Liver (tissue), 9 donors: Measurements from ENCODE around the gene CAPN10. TPM values are rescaled to one million over a fixed set of nuclear protein-coding genes. Genes with fewer than 3 reads are reported as not detected.

Experiments
- DNase-seq: peaks from one replicate; pipeline ENCODE4 v3.0.0-alpha.2; 2017; ENCODE audit warnings: low spot score
- H3K27ac ChIP-seq, 2 donors: one replicate each; pipeline ENCODE4 v1.7.0; 2013; ENCODE audit warnings: inconsistent platforms in 2 of 2, low read length in 2 of 2, control low read depth in 1 of 2, low read depth in 1 of 2, mild to moderate bottlenecking in 1 of 2
- H3K27me3 ChIP-seq, 4 donors: one replicate each; pipeline versions ENCODE4 v1.6.1 to v1.7.0; 2013; ENCODE audit warnings: low read length in 3 of 4, inconsistent platforms in 1 of 4, mild to moderate bottlenecking in 1 of 4, moderate library complexity in 1 of 4; ENCODE audit not compliant: control insufficient read depth in 4 of 4, insufficient read depth in 4 of 4
- H3K36me3 ChIP-seq, 4 donors: one replicate each; pipeline versions ENCODE4 v1.6.1 to v1.7.0; 2013; ENCODE audit warnings: low read length in 3 of 4, mild to moderate bottlenecking in 3 of 4, low read depth in 1 of 4, moderate library complexity in 1 of 4; ENCODE audit not compliant: control insufficient read depth in 4 of 4, insufficient read depth in 3 of 4
- H3K4me1 ChIP-seq, 4 donors: one replicate each; pipeline versions ENCODE4 v1.6.1 to v1.7.0; 2013; ENCODE audit warnings: low read length in 3 of 4, mild to moderate bottlenecking in 3 of 4, moderate library complexity in 1 of 4; ENCODE audit not compliant: control insufficient read depth in 4 of 4, insufficient read depth in 4 of 4
- H3K4me3 ChIP-seq, 3 donors: one replicate each; pipeline versions ENCODE4 v1.6.1 to v1.7.0; 2013; ENCODE audit warnings: low read length in 3 of 3, control low read depth in 1 of 3, low read depth in 1 of 3, mild to moderate bottlenecking in 1 of 3
- H3K9ac ChIP-seq, 2 donors: one replicate each; pipeline ENCODE4 v1.7.0; 2013; ENCODE audit warnings: low read length in 2 of 2, mild to moderate bottlenecking in 2 of 2, moderate library complexity in 2 of 2, control low read depth in 1 of 2, low read depth in 1 of 2
- H3K9me3 ChIP-seq, 4 donors: one replicate each; pipeline versions ENCODE4 v1.6.1 to v1.7.0; 2013; ENCODE audit warnings: low read length in 3 of 4; ENCODE audit not compliant: control insufficient read depth in 4 of 4
- EGR1 ChIP-seq, 2 donors: IDR thresholded peaks; 2 replicates each; pipeline ENCODE4 v1.6.1; 2016 to 2018; ENCODE audit warnings: antibody characterized with exemption in 2 of 2, low read depth in 2 of 2
- FOXA2 ChIP-seq: IDR thresholded peaks from 2 replicates; pipeline ENCODE4 v1.6.1; 2016; ENCODE audit warnings: antibody characterized with exemption
- GABPA ChIP-seq, 2 donors: IDR thresholded peaks in 1 of 2; conservative IDR thresholded peaks in 1 of 2; 2 replicates each; pipeline ENCODE4 v1.6.1; 2016; ENCODE audit warnings: antibody characterized with exemption in 2 of 2, mild to moderate bottlenecking in 1 of 2, moderate library complexity in 1 of 2
- HNF4A ChIP-seq, 2 donors: conservative IDR thresholded peaks; 2 replicates each; pipeline ENCODE4 v1.6.1; 2016; ENCODE audit warnings: antibody characterized with exemption in 2 of 2, mild to moderate bottlenecking in 2 of 2
- HNF4G ChIP-seq: IDR thresholded peaks from 2 replicates; pipeline ENCODE4 v1.6.1; 2016; ENCODE audit warnings: antibody characterized with exemption
- NR2F2 ChIP-seq: IDR thresholded peaks from 2 replicates; pipeline ENCODE4 v1.6.1; 2016; ENCODE audit warnings: antibody characterized with exemption
- RAD21 ChIP-seq, 2 donors: IDR thresholded peaks; 2 replicates each; pipeline ENCODE4 v1.6.1; 2016; ENCODE audit warnings: antibody characterized with exemption in 2 of 2, mild to moderate bottlenecking in 2 of 2
- SP1 ChIP-seq: IDR thresholded peaks from 2 replicates; pipeline ENCODE4 v1.6.1; 2018; ENCODE audit warnings: antibody characterized with exemption, mild to moderate bottlenecking
- YY1 ChIP-seq: IDR thresholded peaks from 2 replicates; pipeline ENCODE4 v1.6.1; 2016; ENCODE audit warnings: antibody characterized with exemption, mild to moderate bottlenecking
- WGBS: extraction: QIAGEN DNeasy Blood & Tissue Kit; methylation state at CpG from one replicate; pipeline ENCODE4 v1.1.7; 2013; 5-methylcytosine and 5-hydroxymethylcytosine counted together
- polyA plus RNA-seq, 2 donors: library from polyadenylated mRNA; stranded (reverse) in 1 of 2; unstranded in 1 of 2; fragments of 200-250 nt in 1 of 2; fragments of >200 nt in 1 of 2; fragmentation: Nextera tagmentation in 1 of 2; extraction: Ambion mirVana in 1 of 2; gene quantifications; one replicate each; pipeline versions ENCODE4 v1.2.1 to v1.2.3, GENCODE V29; 2013 to 2015
- total RNA-seq, 2 donors: library from RNA; depleted of rRNA; stranded (reverse); fragments of >200 nt; gene quantifications; one replicate each; pipeline ENCODE4 v1.2.3, GENCODE V29; 2014
- TF ChIP-seq, protein P1 (sequence below): IDR thresholded peaks from 2 replicates; pipeline ENCODE4 v1.6.1; 2016; ENCODE audit warnings: antibody characterized with exemption
- TF ChIP-seq, protein P2 (sequence below): IDR thresholded peaks from 2 replicates; pipeline ENCODE4 v1.6.1; 2016; ENCODE audit warnings: antibody characterized with exemption, mild to moderate bottlenecking
- TF ChIP-seq, protein P3 (sequence below): IDR thresholded peaks from 2 replicates; pipeline ENCODE4 v1.6.1; 2016; ENCODE audit warnings: antibody characterized with exemption
- TF ChIP-seq, protein P4 (sequence below): fragments of 150-350 bp; IDR thresholded peaks from 2 replicates; pipeline ENCODE4 v1.5.1; 2017; ENCODE audit warnings: improper control_type of control experiment, low read depth, low read length; ENCODE audit not compliant: missing input control
- donor health status: healthy.
- donor health status: healthy.
- donor health status: healthy.
- donor health status: healthy.
- donor health status: healthy.

CAPN10 gene
- total and polyA plus RNA-seq, 4 donors: 4.8 to 11.3 (median 6.5) TPM

DNA sequence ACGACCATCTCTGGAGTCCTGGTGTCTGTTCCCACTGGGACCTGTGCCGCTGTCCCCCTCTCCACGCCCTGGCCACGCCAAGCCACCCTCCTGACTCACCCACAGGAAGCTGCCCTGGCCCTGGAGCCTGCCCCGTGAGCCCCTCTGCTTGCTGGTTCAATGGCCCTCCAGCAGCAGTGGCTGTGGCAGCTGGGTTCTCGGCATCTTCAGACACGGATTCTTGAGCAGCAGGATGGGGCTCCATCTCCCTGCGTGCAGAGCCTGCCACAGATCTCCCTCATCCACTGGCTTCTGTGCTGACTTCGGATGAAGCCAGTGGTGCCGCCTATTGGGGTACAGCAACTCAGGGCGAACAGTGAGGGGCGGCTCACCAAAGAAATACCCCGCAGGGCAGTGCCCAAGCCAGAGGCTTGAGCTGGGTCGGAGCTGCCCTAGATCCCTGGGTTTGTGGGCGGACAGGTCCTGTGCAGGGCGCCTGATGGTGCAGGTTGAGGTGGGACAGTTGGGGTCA is 14.0 kb downstream of the CAPN10 start:
- H3K4me3 ChIP-seq: no peak overlapping the region
- H3K27ac ChIP-seq: no peak overlapping the region
- H3K36me3 ChIP-seq: peaks cover 0 to 11% (median 4%) of the 10 kb centered on the region in 4 donors
- H3K9ac ChIP-seq: no peak overlapping the region
- TF ChIP-seq FOXA2 (no peak), NR2F2 (no peak), RAD21 (IDR thresholded peaks at IDR 0.05) (no peak), GABPA (IDR thresholded peaks at IDR 0.05 in 1 of 2, conservative IDR thresholded peaks at IDR 0.05 in 1 of 2) (no peak)
- TF ChIP-seq, protein P1, sequence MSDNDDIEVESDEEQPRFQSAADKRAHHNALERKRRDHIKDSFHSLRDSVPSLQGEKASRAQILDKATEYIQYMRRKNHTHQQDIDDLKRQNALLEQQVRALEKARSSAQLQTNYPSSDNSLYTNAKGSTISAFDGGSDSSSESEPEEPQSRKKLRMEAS: no peak
- TF ChIP-seq, protein P2, sequence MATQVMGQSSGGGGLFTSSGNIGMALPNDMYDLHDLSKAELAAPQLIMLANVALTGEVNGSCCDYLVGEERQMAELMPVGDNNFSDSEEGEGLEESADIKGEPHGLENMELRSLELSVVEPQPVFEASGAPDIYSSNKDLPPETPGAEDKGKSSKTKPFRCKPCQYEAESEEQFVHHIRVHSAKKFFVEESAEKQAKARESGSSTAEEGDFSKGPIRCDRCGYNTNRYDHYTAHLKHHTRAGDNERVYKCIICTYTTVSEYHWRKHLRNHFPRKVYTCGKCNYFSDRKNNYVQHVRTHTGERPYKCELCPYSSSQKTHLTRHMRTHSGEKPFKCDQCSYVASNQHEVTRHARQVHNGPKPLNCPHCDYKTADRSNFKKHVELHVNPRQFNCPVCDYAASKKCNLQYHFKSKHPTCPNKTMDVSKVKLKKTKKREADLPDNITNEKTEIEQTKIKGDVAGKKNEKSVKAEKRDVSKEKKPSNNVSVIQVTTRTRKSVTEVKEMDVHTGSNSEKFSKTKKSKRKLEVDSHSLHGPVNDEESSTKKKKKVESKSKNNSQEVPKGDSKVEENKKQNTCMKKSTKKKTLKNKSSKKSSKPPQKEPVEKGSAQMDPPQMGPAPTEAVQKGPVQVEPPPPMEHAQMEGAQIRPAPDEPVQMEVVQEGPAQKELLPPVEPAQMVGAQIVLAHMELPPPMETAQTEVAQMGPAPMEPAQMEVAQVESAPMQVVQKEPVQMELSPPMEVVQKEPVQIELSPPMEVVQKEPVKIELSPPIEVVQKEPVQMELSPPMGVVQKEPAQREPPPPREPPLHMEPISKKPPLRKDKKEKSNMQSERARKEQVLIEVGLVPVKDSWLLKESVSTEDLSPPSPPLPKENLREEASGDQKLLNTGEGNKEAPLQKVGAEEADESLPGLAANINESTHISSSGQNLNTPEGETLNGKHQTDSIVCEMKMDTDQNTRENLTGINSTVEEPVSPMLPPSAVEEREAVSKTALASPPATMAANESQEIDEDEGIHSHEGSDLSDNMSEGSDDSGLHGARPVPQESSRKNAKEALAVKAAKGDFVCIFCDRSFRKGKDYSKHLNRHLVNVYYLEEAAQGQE: no peak
- H3K27me3 ChIP-seq: no peaks in the 10 kb centered on the region
- WGBS: 97% methylated on average over 16 of the region's 16 CpGs
- no peaks in the 10 kb centered on the region for H3K9me3 ChIP-seq
- peaks cover 8 to 25% (median 21%) of the 10 kb centered on the region in 4 donors for H3K4me1 ChIP-seq
- DNase-seq: no peak

DNA sequence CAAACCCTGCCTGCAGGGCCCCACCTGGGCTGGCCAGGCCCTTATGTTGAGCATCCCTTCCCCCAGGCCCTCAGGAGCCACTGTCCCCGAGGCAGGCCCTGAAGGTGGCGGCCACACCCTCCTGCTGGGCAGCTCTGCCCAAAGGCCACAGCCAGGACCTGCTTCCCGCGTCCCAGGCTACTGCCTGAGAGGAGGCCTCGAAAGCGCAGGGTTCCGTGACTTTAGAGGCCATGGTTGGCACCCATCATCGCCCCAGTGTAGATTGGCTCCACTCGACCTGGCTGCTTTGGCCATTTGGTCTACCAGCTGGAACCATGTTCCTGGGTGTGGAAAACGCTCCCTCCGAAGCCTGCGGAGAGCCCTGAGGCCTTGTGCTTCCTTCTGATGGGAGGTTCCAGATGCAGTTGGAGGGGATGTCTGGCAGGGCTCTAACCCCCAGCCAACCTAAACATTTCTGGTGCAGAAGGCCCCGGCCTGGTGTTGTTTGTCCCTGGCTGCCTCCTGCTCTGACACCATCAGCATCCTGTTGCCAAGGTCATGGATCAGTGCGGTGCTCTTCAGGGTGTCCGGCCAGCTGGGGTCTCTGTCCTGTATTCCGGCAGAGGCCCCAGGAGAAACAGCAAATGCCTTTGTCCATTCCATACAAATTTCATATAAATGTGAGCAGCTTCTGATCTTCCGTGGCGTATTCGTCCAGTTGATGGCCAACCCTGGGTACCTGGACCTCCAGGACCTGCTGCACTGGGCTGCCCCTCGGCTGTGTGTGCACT is 14.7 kb downstream of the CAPN10 start:
- no peak overlapping the region for H3K4me3 ChIP-seq
- DNase-seq: no peak
- no peak overlapping the region for H3K9ac ChIP-seq
- no peak overlapping the region for H3K27ac ChIP-seq
- no peaks in the 10 kb centered on the region for H3K9me3 ChIP-seq
- 85% methylated on average over 20 of the region's 20 CpGs for WGBS
- H3K27me3 ChIP-seq: no peaks in the 10 kb centered on the region
- H3K4me1 ChIP-seq: peaks cover 3 to 17% (median 13%) of the 10 kb centered on the region in 4 donors
- TF ChIP-seq RAD21 (IDR thresholded peaks at IDR 0.05): no peak
- no peak for TF ChIP-seq YY1
- TF ChIP-seq HNF4G: no peak
- TF ChIP-seq, protein P3, sequence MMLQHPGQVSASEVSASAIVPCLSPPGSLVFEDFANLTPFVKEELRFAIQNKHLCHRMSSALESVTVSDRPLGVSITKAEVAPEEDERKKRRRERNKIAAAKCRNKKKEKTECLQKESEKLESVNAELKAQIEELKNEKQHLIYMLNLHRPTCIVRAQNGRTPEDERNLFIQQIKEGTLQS: no peak
- TF ChIP-seq FOXA2: no peak
- TF ChIP-seq, protein P4, sequence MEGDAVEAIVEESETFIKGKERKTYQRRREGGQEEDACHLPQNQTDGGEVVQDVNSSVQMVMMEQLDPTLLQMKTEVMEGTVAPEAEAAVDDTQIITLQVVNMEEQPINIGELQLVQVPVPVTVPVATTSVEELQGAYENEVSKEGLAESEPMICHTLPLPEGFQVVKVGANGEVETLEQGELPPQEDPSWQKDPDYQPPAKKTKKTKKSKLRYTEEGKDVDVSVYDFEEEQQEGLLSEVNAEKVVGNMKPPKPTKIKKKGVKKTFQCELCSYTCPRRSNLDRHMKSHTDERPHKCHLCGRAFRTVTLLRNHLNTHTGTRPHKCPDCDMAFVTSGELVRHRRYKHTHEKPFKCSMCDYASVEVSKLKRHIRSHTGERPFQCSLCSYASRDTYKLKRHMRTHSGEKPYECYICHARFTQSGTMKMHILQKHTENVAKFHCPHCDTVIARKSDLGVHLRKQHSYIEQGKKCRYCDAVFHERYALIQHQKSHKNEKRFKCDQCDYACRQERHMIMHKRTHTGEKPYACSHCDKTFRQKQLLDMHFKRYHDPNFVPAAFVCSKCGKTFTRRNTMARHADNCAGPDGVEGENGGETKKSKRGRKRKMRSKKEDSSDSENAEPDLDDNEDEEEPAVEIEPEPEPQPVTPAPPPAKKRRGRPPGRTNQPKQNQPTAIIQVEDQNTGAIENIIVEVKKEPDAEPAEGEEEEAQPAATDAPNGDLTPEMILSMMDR: no peak
- TF ChIP-seq GABPA (IDR thresholded peaks at IDR 0.05 in 1 of 2, conservative IDR thresholded peaks at IDR 0.05 in 1 of 2): no peak
- no peak for TF ChIP-seq NR2F2
- TF ChIP-seq SP1: no peak
- no peak for TF ChIP-seq HNF4A (conservative IDR thresholded peaks at IDR 0.05)
- TF ChIP-seq EGR1 (IDR thresholded peaks at IDR 0.05; ENCODE audit: low read depth in 2 of 2): no peak
- H3K36me3 ChIP-seq: peaks cover 0 to 11% (median 4%) of the 10 kb centered on the region in 4 donors
